Measurements from ENCODE around the gene SPRED1.

Gene SPRED1

GRCh38 chr15:38294126-38294525 is 41.5 kb downstream of the SPRED1 start:
- no peak overlapping the region for H3K4me3 ChIP-seq (ENCODE audit: low read depth, low read length)
- in situ Hi-C loops (cut with HindIII; ENCODE audit: low pct_ligation_motif_present, low sequenced_read_pairs): no loop called here

GRCh38 chr15:38297623-38298388 is 45.2 kb downstream of the SPRED1 start:
- TF ChIP-seq, protein P1, sequence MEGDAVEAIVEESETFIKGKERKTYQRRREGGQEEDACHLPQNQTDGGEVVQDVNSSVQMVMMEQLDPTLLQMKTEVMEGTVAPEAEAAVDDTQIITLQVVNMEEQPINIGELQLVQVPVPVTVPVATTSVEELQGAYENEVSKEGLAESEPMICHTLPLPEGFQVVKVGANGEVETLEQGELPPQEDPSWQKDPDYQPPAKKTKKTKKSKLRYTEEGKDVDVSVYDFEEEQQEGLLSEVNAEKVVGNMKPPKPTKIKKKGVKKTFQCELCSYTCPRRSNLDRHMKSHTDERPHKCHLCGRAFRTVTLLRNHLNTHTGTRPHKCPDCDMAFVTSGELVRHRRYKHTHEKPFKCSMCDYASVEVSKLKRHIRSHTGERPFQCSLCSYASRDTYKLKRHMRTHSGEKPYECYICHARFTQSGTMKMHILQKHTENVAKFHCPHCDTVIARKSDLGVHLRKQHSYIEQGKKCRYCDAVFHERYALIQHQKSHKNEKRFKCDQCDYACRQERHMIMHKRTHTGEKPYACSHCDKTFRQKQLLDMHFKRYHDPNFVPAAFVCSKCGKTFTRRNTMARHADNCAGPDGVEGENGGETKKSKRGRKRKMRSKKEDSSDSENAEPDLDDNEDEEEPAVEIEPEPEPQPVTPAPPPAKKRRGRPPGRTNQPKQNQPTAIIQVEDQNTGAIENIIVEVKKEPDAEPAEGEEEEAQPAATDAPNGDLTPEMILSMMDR (IDR thresholded peaks at IDR 0.05; ENCODE audit: low read depth, low read length, missing control alignments): no peak
- no peak overlapping the region for H3K4me3 ChIP-seq (ENCODE audit: low read depth, low read length)
- H3K27me3 ChIP-seq (replicated peaks): no peaks in the 10 kb centered on the region
- H3K27ac ChIP-seq: no peak overlapping the region
- DNase-seq: no peak
- peaks cover 2% of the 10 kb centered on the region for H3K36me3 ChIP-seq (replicated peaks)
- in situ Hi-C loops (cut with HindIII; ENCODE audit: low pct_ligation_motif_present, low sequenced_read_pairs): no loop called here

More at GRCh38 chr15:38294126-38294525, 41.5 kb downstream of the SPRED1 start:
- no peaks in the 10 kb centered on the region for H3K27me3 ChIP-seq (replicated peaks)
- no peak overlapping the region for H3K27ac ChIP-seq
- TF ChIP-seq, protein P1 (IDR thresholded peaks at IDR 0.05; ENCODE audit: low read depth, low read length, missing control alignments): no peak
- no peak for DNase-seq
- H3K36me3 ChIP-seq (replicated peaks): no peaks in the 10 kb centered on the region

GRCh38 chr15:38299216-38299615 is 46.6 kb downstream of the SPRED1 start:
- TF ChIP-seq, protein P1 (IDR thresholded peaks at IDR 0.05; ENCODE audit: low read depth, low read length, missing control alignments): no peak
- no peaks in the 10 kb centered on the region for H3K27me3 ChIP-seq (replicated peaks)
- H3K36me3 ChIP-seq (replicated peaks): peaks cover 2% of the 10 kb centered on the region
- DNase-seq: peak; percentile 74
- H3K27ac ChIP-seq: peak overlapping the region; percentile 46
- H3K4me3 ChIP-seq (ENCODE audit: low read depth, low read length): no peak overlapping the region
- in situ Hi-C loops (cut with HindIII; ENCODE audit: low pct_ligation_motif_present, low sequenced_read_pairs): no loop called here

- no peak for DNase-seq
- peaks cover 2% of the 10 kb centered on the region for H3K36me3 ChIP-seq (replicated peaks)
- no peak overlapping the region for H3K4me3 ChIP-seq (ENCODE audit: low read depth, low read length)
- TF ChIP-seq, protein P1 (IDR thresholded peaks at IDR 0.05; ENCODE audit: low read depth, low read length, missing control alignments): no peak
- peak overlapping the region; percentile 46 for H3K27ac ChIP-seq
- H3K27me3 ChIP-seq (replicated peaks): no peaks in the 10 kb centered on the region
- in situ Hi-C loops (cut with HindIII; ENCODE audit: low pct_ligation_motif_present, low sequenced_read_pairs): no loop called here
Observed at GRCh38 chr15:38300395-38300794, 47.8 kb downstream of the SPRED1 start.

DNA sequence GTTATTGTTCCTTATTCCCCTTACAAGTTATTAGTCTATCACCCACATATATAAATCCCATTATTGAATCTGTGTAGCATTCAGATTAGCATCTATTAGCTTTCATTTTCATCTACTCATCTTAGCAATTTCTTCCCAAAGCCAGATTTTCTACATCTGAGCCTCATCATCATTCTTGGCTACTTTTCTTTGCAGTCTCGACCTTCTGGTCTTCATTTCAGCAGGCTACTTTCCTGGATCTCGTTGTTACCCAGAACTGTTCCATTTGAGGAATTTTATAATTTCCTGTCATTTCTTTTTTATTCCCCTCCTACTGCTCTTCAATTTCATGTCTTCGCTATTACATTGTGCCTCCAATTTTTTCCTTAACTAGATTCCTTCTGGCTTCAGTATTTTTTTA is 51.8 kb downstream of the SPRED1 start:
- H3K4me3 ChIP-seq (ENCODE audit: low read depth, low read length): no peak overlapping the region
- TF ChIP-seq, protein P1 (IDR thresholded peaks at IDR 0.05; ENCODE audit: low read depth, low read length, missing control alignments): no peak
- H3K27ac ChIP-seq: no peak overlapping the region
- in situ Hi-C loops (cut with HindIII; ENCODE audit: low pct_ligation_motif_present, low sequenced_read_pairs): no loop called here
- peaks cover 2% of the 10 kb centered on the region for H3K36me3 ChIP-seq (replicated peaks)
- DNase-seq: no peak
- no peaks in the 10 kb centered on the region for H3K27me3 ChIP-seq (replicated peaks)

- H3K27ac ChIP-seq: no peak overlapping the region
- DNase-seq: no peak
- H3K4me3 ChIP-seq (ENCODE audit: low read depth, low read length): no peak overlapping the region
- no peaks in the 10 kb centered on the region for H3K27me3 ChIP-seq (replicated peaks)
- in situ Hi-C loops (cut with HindIII; ENCODE audit: low pct_ligation_motif_present, low sequenced_read_pairs): no loop called here
- TF ChIP-seq, protein P1 (IDR thresholded peaks at IDR 0.05; ENCODE audit: low read depth, low read length, missing control alignments): no peak
- H3K36me3 ChIP-seq (replicated peaks): no peaks in the 10 kb centered on the region
Observed at GRCh38 chr15:38307251-38307650, 54.6 kb downstream of the SPRED1 start.
